GM12878 (cell line): ENCODE results near the gene VSX2. TPM values are rescaled to one million over a fixed set of nuclear protein-coding genes. Genes with fewer than 3 reads are reported as not detected.

Source experiments
- ATAC-seq: fragments of 200-7000 bp; cut with Tn5 transposase; 3 replicates; pipeline ENCODE4 v1.9.1; 2020; ENCODE audit warnings: mild to moderate bottlenecking, moderate library complexity
- BruUV-seq: library from RNA; stranded (reverse); fragments of 400-500 nt; replicated peaks from 2 replicates; lab custom pipeline; 2021; lab: Mats Ljungman, UMichigan
- CTCF ChIA-PET: fragments of 300-600 bp; sonication (Branson Sonifier 250); formaldehyde crosslinking; extraction: SDS; loops from one replicate; lab custom pipeline; 2021; ENCODE audit warnings: inconsistent platforms; lab: Yijun Ruan, JAX
- POLR2A ChIA-PET: fragments of 350-600 bp; formaldehyde crosslinking; extraction: SDS; loops from one replicate; lab custom pipeline; 2021; ENCODE audit warnings: inconsistent platforms; lab: Charles Lee
- RAD21 ChIA-PET: fragments of 300-600 bp; sonication (Branson Sonifier 250); formaldehyde crosslinking; loops from one replicate; lab custom pipeline; 2023; ENCODE audit warnings: antibody characterized with exemption; ENCODE audit not compliant: unreplicated experiment; lab: Charles Lee
- SMC1A ChIA-PET: fragments of 300-600 bp; sonication (Branson Sonifier 250); formaldehyde crosslinking; loops from one replicate; lab custom pipeline; 2023; ENCODE audit not compliant: unreplicated experiment, uncharacterized antibody; lab: Charles Lee
- DNase-seq: peaks from one replicate; pipeline ENCODE4 v3.0.0-alpha.2; 2011; ENCODE audit warnings: low read depth, low spot score
- FAIRE-seq: peaks from 3 replicates; lab custom pipeline; 2011; peaks lifted over from hg19 to GRCh38; lab: Jason Lieb, UNC
- H2AFZ ChIP-seq: 2 replicates; pipeline ENCODE4 v1.6.0; 2011; ENCODE audit warnings: low read depth, low read length, control low read depth; ENCODE audit not compliant: control insufficient read depth
- H3K27ac ChIP-seq: 2 replicates; pipeline ENCODE4 v1.5.1; 2011; ENCODE audit warnings: control low read depth; ENCODE audit not compliant: control insufficient read depth, insufficient read depth
- H3K27me3 ChIP-seq, 2 experiments: replicated peaks in 1 of 2; 2 replicates each; pipeline versions ENCODE4 v1.6.0 to v1.6.1; 2011; ENCODE audit warnings: low read length in 1 of 2; ENCODE audit not compliant: control insufficient read depth in 2 of 2, insufficient read depth in 2 of 2
- H3K36me3 ChIP-seq, 2 experiments: 2 replicates each; pipeline ENCODE4 v1.5.1; 2011; ENCODE audit warnings: low read length in 1 of 2; ENCODE audit not compliant: control insufficient read depth in 2 of 2, insufficient read depth in 2 of 2
- H3K4me1 ChIP-seq: 2 replicates; pipeline ENCODE4 v1.6.1; 2011; ENCODE audit warnings: mild to moderate bottlenecking, low read length, moderate library complexity, mixed read lengths; ENCODE audit not compliant: control insufficient read depth, insufficient read depth
- H3K4me2 ChIP-seq: 2 replicates; pipeline ENCODE4 v1.6.0; 2011; ENCODE audit warnings: control low read depth; ENCODE audit not compliant: control insufficient read depth, insufficient read depth
- H3K4me3 ChIP-seq: fragments of 200-600 bp; sonication (generic); 2 replicates; pipeline ENCODE4 v1.5.1; 2016
- H3K79me2 ChIP-seq: 2 replicates; pipeline ENCODE4 v1.6.0; 2011; ENCODE audit warnings: low read length; ENCODE audit not compliant: control insufficient read depth, insufficient read depth
- H3K9ac ChIP-seq: 2 replicates; pipeline ENCODE4 v1.8.0; 2011; ENCODE audit warnings: low read length, control low read depth, mixed read lengths; ENCODE audit not compliant: control insufficient read depth, insufficient read depth
- H3K9me3 ChIP-seq: replicated peaks from 3 replicates; pipeline ENCODE4 v1.5.1; 2011; ENCODE audit warnings: mild to moderate bottlenecking, low read length; ENCODE audit not compliant: control insufficient read depth, insufficient read depth
- H4K20me1 ChIP-seq: 2 replicates; pipeline ENCODE4 v1.6.0; 2011; ENCODE audit not compliant: control insufficient read depth, insufficient read depth
- ATF3 ChIP-seq: IDR thresholded peaks from 2 replicates; pipeline ENCODE4 v1.6.1; 2011; ENCODE audit warnings: low read depth, mild to moderate bottlenecking, low read length, moderate library complexity, borderline replicate concordance; ENCODE audit errors: extremely low read depth
- BRCA1 ChIP-seq: IDR thresholded peaks from 2 replicates; pipeline ENCODE4 v1.6.1; 2011; ENCODE audit warnings: low read depth, low read length, improper control_type of control experiment
- CEBPB ChIP-seq, 2 experiments: fragments of 150-350 bp in 1 of 2; IDR thresholded peaks; 2 replicates each; pipeline ENCODE4 v1.6.1; 2012 to 2014; ENCODE audit warnings: low read depth in 2 of 2, low read length in 2 of 2, borderline replicate concordance in 1 of 2, inconsistent platforms in 1 of 2
- CHD2 ChIP-seq: IDR thresholded peaks from 2 replicates; pipeline ENCODE4 v1.6.1; 2011; ENCODE audit warnings: low read depth, low read length, improper control_type of control experiment, borderline replicate concordance
- CREM ChIP-seq: IDR thresholded peaks from 2 replicates; pipeline ENCODE4 v1.6.1; 2014; ENCODE audit warnings: antibody characterized with exemption, low read depth
- CTCF ChIP-seq, 3 experiments: IDR thresholded peaks in 2 of 3; conservative IDR thresholded peaks in 1 of 3; 2 replicates each; pipeline ENCODE4 v1.5.1; 2011; ENCODE audit warnings: low read depth in 3 of 3, low read length in 3 of 3, mild to moderate bottlenecking in 3 of 3, control low read depth in 2 of 3, moderate library complexity in 2 of 3, inconsistent platforms in 1 of 3, mixed read lengths in 1 of 3; ENCODE audit not compliant: control insufficient read depth in 2 of 3, insufficient read depth in 1 of 3; ENCODE audit errors: extremely low read depth in 1 of 3
- EGR1 ChIP-seq, 2 experiments: IDR thresholded peaks; 1 replicate in 1 of 2; 2 replicates in 1 of 2; pipeline ENCODE4 v1.6.1; 2011 to 2012; ENCODE audit warnings: low read depth in 2 of 2, low read length in 2 of 2, borderline replicate concordance in 1 of 2, mild to moderate bottlenecking in 1 of 2, moderate library complexity in 1 of 2
- MEF2B ChIP-seq: fragments of 450-650 bp; IDR thresholded peaks from 2 replicates; pipeline ENCODE4 v1.6.1; 2018; ENCODE audit warnings: mild to moderate bottlenecking, moderate library complexity; ENCODE audit not compliant: partially characterized antibody, poor library complexity, severe bottlenecking
- RELB ChIP-seq: fragments of 450-650 bp; IDR thresholded peaks from 2 replicates; pipeline ENCODE4 v1.6.1; 2017; ENCODE audit warnings: low read depth, mild to moderate bottlenecking, moderate library complexity
- REST ChIP-seq: IDR thresholded peaks from 2 replicates; pipeline ENCODE4 v1.6.1; 2012; ENCODE audit warnings: mild to moderate bottlenecking, low read depth, low read length
- SMARCA5 ChIP-seq: fragments of 450-650 bp; IDR thresholded peaks from 2 replicates; pipeline ENCODE4 v1.6.1; 2017; ENCODE audit warnings: mild to moderate bottlenecking
- SMC3 ChIP-seq: IDR thresholded peaks from 2 replicates; pipeline ENCODE4 v1.6.1; 2011; ENCODE audit warnings: low read length, improper control_type of control experiment, borderline replicate concordance
- SREBF1 ChIP-seq: IDR thresholded peaks from 2 replicates; pipeline ENCODE4 v1.6.1; 2012; ENCODE audit warnings: mild to moderate bottlenecking, low read length
- SUZ12 ChIP-seq: fragments of 200-600 bp; sonication (generic); IDR thresholded peaks from one replicate; pipeline ENCODE4 v1.6.1; 2018; ENCODE audit warnings: antibody characterized with exemption, mild to moderate bottlenecking; ENCODE audit not compliant: unreplicated experiment
- TARDBP ChIP-seq: IDR thresholded peaks from 2 replicates; pipeline ENCODE4 v1.6.1; 2016; ENCODE audit warnings: borderline replicate concordance
- WGBS: methylation state at CpG from one replicate; pipeline ENCODE4 v1.1.6; 2016; ENCODE audit warnings: low lambda C conversion rate; ENCODE audit not compliant: insufficient replicate concordance, insufficient coverage; ENCODE audit errors: missing lambda C conversion rate; 5-methylcytosine and 5-hydroxymethylcytosine counted together
- in situ Hi-C: fragments of 300-500 bp; cut with MboI; formaldehyde crosslinking; loops from 9 replicates; pipeline ENCODE4 v1.14.3; 2018; ENCODE audit warnings: mixed read lengths
- intact Hi-C: fragments of 100-400 bp; cut with micrococcal nuclease; formaldehyde crosslinking; loops from one replicate; pipeline ENCODE4 v1.14.2; 2022; ENCODE audit not compliant: unreplicated experiment
- polyA plus RNA-seq, 11 experiments: library from polyadenylated mRNA; depleted of rRNA in 4 of 11; unstranded in 6 of 11; stranded (reverse) in 5 of 11; fragments of >200 nt; fragmentation: Nextera tagmentation in 4 of 11; fragmentation: Illumina TruSeq in 1 of 11; extraction: Ambion mirVana in 4 of 11; extraction: Trizol in 1 of 11; gene quantifications; 1 replicate in 1 of 11; 2 replicates in 10 of 11; pipeline versions ENCODE4 v1.2.1 to v1.2.3, GENCODE V29; 2011 to 2016; ENCODE audit warnings: inconsistent platforms in 2 of 11, missing spikeins in 2 of 11, low read depth in 1 of 11
- total RNA-seq, 4 experiments: library from RNA; depleted of rRNA in 3 of 4; stranded (reverse); fragments of >200 nt in 3 of 4; fragmentation: Illumina TruSeq in 1 of 4; extraction: Trizol in 1 of 4; gene quantifications; 2 replicates each; pipeline versions ENCODE4 v1.2.1 to v1.2.3, GENCODE V29; 2013 to 2021

The VSX2 gene
- total and polyA plus RNA-seq, 10 of the 15 experiments (the other 5 are each of a cell fraction or from before 2014, with no cell fraction given) = 0.04 to 0.05 TPM; not detected in 8

- H3K4me1 ChIP-seq = no peaks in the 10 kb centered on the region
- ATAC-seq (no peak), FAIRE-seq (no peak), DNase-seq (no peak)
- no peaks in the 10 kb centered on the region for H4K20me1 ChIP-seq
- BruUV-seq = no TSS peak
- in situ Hi-C loops (no loop called here), intact Hi-C loops (no loop called here)
- TF ChIP-seq BRCA1 (no peak), EGR1 (IDR thresholded peaks at IDR 0.05; ENCODE audit: borderline replicate concordance in 1 of 2, low read depth in 2 of 2, low read length in 2 of 2) (no peak), CHD2 (no peak), SMC3 (no peak), TARDBP (no peak), RELB (no peak), MEF2B (no peak), SREBF1 (no peak), CTCF (IDR thresholded peaks at IDR 0.05 in 2 of 3, conservative IDR thresholded peaks at IDR 0.05 in 1 of 3; ENCODE audit: control insufficient read depth in 2 of 3, extremely low read depth in 1 of 3, insufficient read depth in 1 of 3, low read depth in 3 of 3, low read length in 3 of 3) (no peak), SUZ12 (no peak), ATF3 (no peak), REST (no peak), SMARCA5 (no peak), CEBPB (IDR thresholded peaks at IDR 0.05; ENCODE audit: borderline replicate concordance in 1 of 2, low read depth in 2 of 2, low read length in 2 of 2) (no peak), CREM (no peak)
- CTCF ChIA-PET = interaction anchor here (0.6 to 1.8 kb wide), 5 partner anchors 8 to 101 kb away, joined by 3 to 7 read pairs (median 3); no protein-coding TSS in a partner anchor
- H3K27me3 ChIP-seq = no peaks in the 10 kb centered on the region; a peak in 1 of 4 replicates
- no peaks in the 10 kb centered on the region; a peak in 1 of 4 replicates for H3K36me3 ChIP-seq
- POLR2A ChIA-PET = no interaction called here
- no peaks in the 10 kb centered on the region for H3K79me2 ChIP-seq
- no peak overlapping the region for H3K9ac ChIP-seq
- H2AFZ ChIP-seq = no peak overlapping the region
- H3K4me2 ChIP-seq = no peak overlapping the region
- WGBS = 78% methylated on average over 8 of the region's 8 CpGs
- SMC1A ChIA-PET = interaction anchor here (1.0 to 1.6 kb wide), 2 partner anchors 20 to 96 kb away, joined by 3 read pairs; no protein-coding TSS in a partner anchor
- H3K4me3 ChIP-seq = no peak overlapping the region
- no peak overlapping the region for H3K27ac ChIP-seq
- RAD21 ChIA-PET = no interaction called here
- H3K9me3 ChIP-seq = no peaks in the 10 kb centered on the region
Observed at GRCh38 chr14:74208642-74209041, 30.6 kb upstream of the VSX2 start.
